ENCODE measurements around the gene SLC25A45. TPM values are rescaled to one million over a fixed set of nuclear protein-coding genes. Genes with fewer than 3 reads are reported as not detected.

The SLC25A45 gene
- total RNA-seq, 1 donor from 2014 or later, result 12.3 TPM

- ATAC-seq (ENCODE audit: low read depth) (no peak), DNase-seq (no peak)
- ChIA-PET CTCF (interaction anchor here (1.0 kb wide), 1 partner anchor 377 kb away, joined by 3 read pairs; the partner anchor contains the start of gene ARL2), POLR2A (interaction anchor here (0.8 to 18.2 kb wide), 7 partner anchors 10 to 108 kb away, joined by 3 to 457 read pairs (median 5); partner anchors contain the start of genes MALAT1 and NEAT1)
- Mint-ChIP-seq H3K36me3 (ENCODE audit: low read depth) (peaks cover 57% of the 10 kb centered on the region), H3K27me3 (no peaks in the 10 kb centered on the region), H3K4me3 (peak overlapping the region; percentile 35), H3K9me3 (no peaks in the 10 kb centered on the region), H3K27ac (no peak overlapping the region), H3K4me1 (peaks cover 62% of the 10 kb centered on the region)
- no peak for TF ChIP-seq CTCF (IDR thresholded peaks at IDR 0.05)
- intact Hi-C loops (cut with micrococcal nuclease), result no loop called here
Observed at GRCh38 chr11:65390099-65390941, 7.9 kb upstream of the SLC25A45 start.

- peaks cover 51% of the 10 kb centered on the region for H3K36me3 Mint-ChIP-seq (ENCODE audit: low read depth)
- intact Hi-C loops (cut with micrococcal nuclease), result no loop called here
- peaks cover 71% of the 10 kb centered on the region for H3K4me1 Mint-ChIP-seq
- ATAC-seq (ENCODE audit: low read depth) (no peak), DNase-seq (no peak)
- H3K27me3 Mint-ChIP-seq, result no peaks in the 10 kb centered on the region
- CTCF ChIA-PET, result no interaction called here
- H3K4me3 Mint-ChIP-seq, result peak overlapping the region; percentile 35
- no peaks in the 10 kb centered on the region for H3K9me3 Mint-ChIP-seq
- TF ChIP-seq CTCF (IDR thresholded peaks at IDR 0.05), result no peak
- H3K27ac Mint-ChIP-seq, result no peak overlapping the region
- POLR2A ChIA-PET, result interaction anchor here (0.5 to 18.2 kb wide), 7 partner anchors 11 to 125 kb away, joined by 3 to 457 read pairs (median 17); partner anchors contain the start of genes MALAT1 and NEAT1
Observed at GRCh38 chr11:65389294-65389980, 7.0 kb upstream of the SLC25A45 start.

GRCh38 chr11:65388731-65389130 lies 6.3 kb upstream of the SLC25A45 start:
- Mint-ChIP-seq H3K9me3 (no peaks in the 10 kb centered on the region), H3K36me3 (ENCODE audit: low read depth) (peaks cover 45% of the 10 kb centered on the region), H3K4me1 (peaks cover 78% of the 10 kb centered on the region), H3K27me3 (no peaks in the 10 kb centered on the region), H3K27ac (peak overlapping the region; percentile 56), H3K4me3 (peak overlapping the region; percentile 48)
- ATAC-seq (ENCODE audit: low read depth), result no peak
- no peak for DNase-seq
- ChIA-PET POLR2A (interaction anchor here (0.5 to 18.2 kb wide), 7 partner anchors 11 to 125 kb away, joined by 3 to 584 read pairs (median 6); partner anchors contain the start of genes MALAT1 and NEAT1), CTCF (interaction anchor here (1.0 to 1.4 kb wide), 3 partner anchors 10 to 28 kb away, joined by 3 to 6 read pairs (median 5); no protein-coding TSS in a partner anchor)
- intact Hi-C loops (cut with micrococcal nuclease), result no loop called here
- TF ChIP-seq CTCF (IDR thresholded peaks at IDR 0.05), result no peak

GRCh38 chr11:65386307-65387140 lies 4.1 kb upstream of the SLC25A45 start, which contains the start of gene FRMD8:
Gene FRMD8, plus strand, starts transcription at chr11:65386637. Its CDS starts 400 bp downstream, at chr11:65387037.
- Mint-ChIP-seq H3K9me3 (no peaks in the 10 kb centered on the region), H3K4me1 (peaks cover 90% of the 10 kb centered on the region), H3K27me3 (no peaks in the 10 kb centered on the region), H3K27ac (peak within 1 kb of the TSS; percentile 94), H3K36me3 (ENCODE audit: low read depth) (peaks cover 30% of the 10 kb centered on the region), H3K4me3 (peak within 1 kb of the TSS; percentile 92)
- CTCF ChIA-PET, result interaction anchor here (0.6 to 1.4 kb wide), 3 partner anchors 30 to 123 kb away, joined by 3 to 6 read pairs (median 3); no protein-coding TSS in a partner anchor
- intact Hi-C loops (cut with micrococcal nuclease), result loop anchor here (1.0 kb wide), 1 partner anchor 17 kb away; no protein-coding TSS in a partner anchor
- POLR2A ChIA-PET, result interaction anchor here (0.6 to 18.2 kb wide), 13 partner anchors 9 to 604 kb away, joined by 3 to 584 read pairs (median 4); partner anchors contain the start of genes MALAT1 and NEAT1
- DNase-seq (peak; percentile 91), ATAC-seq (ENCODE audit: low read depth) (peak; percentile 48)
- no peak for TF ChIP-seq CTCF (IDR thresholded peaks at IDR 0.05)
